HG03064 (cell line): ENCODE measurements around the gene MAN2B1.
"Not testable (repeated sequence)": the region's sequence is repeated elsewhere in the genome, so short reads cannot be mapped to it uniquely, and the experiment has no call there.

Source experiments
- ATAC-seq: cut with Tn5 transposase; IDR thresholded peaks from one replicate; pipeline ENCODE4 v1.9.1; 2021; ENCODE audit warnings: low read depth; ENCODE audit not compliant: unreplicated experiment

The MAN2B1 gene

GRCh38 chr19:12666265-12667048, at the start of gene MAN2B1, which contains the start of gene WDR83:
Gene MAN2B1 (minus strand): TSS chr19:12666742. CDS start chr19:12666701, 41 bp downstream.
Gene WDR83 (plus strand): TSS chr19:12666807. CDS start chr19:12669791, 2,984 bp downstream.
- ATAC-seq, result peak; percentile 46

- no peak for ATAC-seq
Measured at GRCh38 chr19:12715929-12716328, 49.4 kb upstream of the MAN2B1 start.

GRCh38 chr19:12715102-12715501, 48.6 kb upstream of the MAN2B1 start:
- ATAC-seq, result no peak

- not testable (repeated sequence) for ATAC-seq
Measured at GRCh38 chr19:12713304-12713703, 46.8 kb upstream of the MAN2B1 start.

GRCh38 chr19:12712077-12712476, 45.5 kb upstream of the MAN2B1 start:
- ATAC-seq, result not testable (repeated sequence)

- no peak for ATAC-seq
Measured at GRCh38 chr19:12711187-12711586, 44.6 kb upstream of the MAN2B1 start.

- ATAC-seq, result no peak
Measured at GRCh38 chr19:12708641-12709040, 42.1 kb upstream of the MAN2B1 start.

- no peak for ATAC-seq
Measured at GRCh38 chr19:12706332-12706718, 39.8 kb upstream of the MAN2B1 start.

- ATAC-seq, result no peak
Measured at GRCh38 chr19:12705654-12706331, 39.3 kb upstream of the MAN2B1 start.

- ATAC-seq, result no peak
Measured at GRCh38 chr19:12705169-12705568, 38.6 kb upstream of the MAN2B1 start.

- no peak for ATAC-seq
Measured at GRCh38 chr19:12703046-12703445, 36.5 kb upstream of the MAN2B1 start.

- no peak for ATAC-seq
Measured at GRCh38 chr19:12701596-12702282, 35.2 kb upstream of the MAN2B1 start.

GRCh38 chr19:12698138-12698537, 31.6 kb upstream of the MAN2B1 start:
- no peak for ATAC-seq

GRCh38 chr19:12697425-12697824, 30.9 kb upstream of the MAN2B1 start:
- not testable (repeated sequence) for ATAC-seq

- no peak for ATAC-seq
Measured at GRCh38 chr19:12696366-12697335, 30.1 kb upstream of the MAN2B1 start, which contains the start of gene FBXW9. Gene FBXW9 (minus strand): TSS chr19:12696631. CDS start chr19:12696581, 50 bp downstream.

GRCh38 chr19:12695997-12696365, 29.4 kb upstream of the MAN2B1 start:
- ATAC-seq, result no peak

- no peak for ATAC-seq
Measured at GRCh38 chr19:12695514-12695913, 29.0 kb upstream of the MAN2B1 start.

GRCh38 chr19:12695096-12695495, 28.6 kb upstream of the MAN2B1 start:
- no peak for ATAC-seq

- ATAC-seq, result no peak
Measured at GRCh38 chr19:12694641-12695040, 28.1 kb upstream of the MAN2B1 start.

- no peak for ATAC-seq
Measured at GRCh38 chr19:12692960-12693359, 26.4 kb upstream of the MAN2B1 start.
